Mesothelial cell of epicardium (in vitro differentiated cells): ENCODE data around the gene TGIF2. TPM values are rescaled to one million over a fixed set of nuclear protein-coding genes. Genes with fewer than 3 reads are reported as not detected.
A peak's percentile ranks its signal among the peaks of the same experiment; 100 is the strongest.

Experiments
- DNase-seq, 2 experiments: peaks; one replicate each; pipeline ENCODE4 v3.0.0; 2021; ENCODE audit warnings: low spot score in 2 of 2; ENCODE audit not compliant: unreplicated experiment in 2 of 2
- H3K27ac Mint-ChIP-seq: 2 replicates; pipeline ENCODE4 v1.8.0; 2021; ENCODE audit warnings: mixed read lengths
- H3K27me3 Mint-ChIP-seq: 2 replicates; pipeline ENCODE4 v1.8.0; 2021; ENCODE audit warnings: low read depth, mixed read lengths
- H3K36me3 Mint-ChIP-seq: 2 replicates; pipeline ENCODE4 v1.8.0; 2021; ENCODE audit warnings: mixed read lengths
- H3K4me1 Mint-ChIP-seq: 2 replicates; pipeline ENCODE4 v1.8.0; 2021; ENCODE audit warnings: mixed read lengths
- H3K4me3 Mint-ChIP-seq: 2 replicates; pipeline ENCODE4 v1.8.0; 2021; ENCODE audit warnings: mild to moderate bottlenecking, moderate library complexity, mixed read lengths
- H3K9me3 Mint-ChIP-seq: 2 replicates; pipeline ENCODE4 v1.8.0; 2021; ENCODE audit warnings: mixed read lengths
- total RNA-seq: library from RNA; stranded (reverse); gene quantifications from 3 replicates; pipeline ENCODE4 v1.2.1, GENCODE V29; 2021
- TF ChIP-seq, protein P1 (sequence below): fragments of 200-600 bp; sonication (generic); IDR thresholded peaks from one replicate; pipeline ENCODE4 v1.5.0; 2021; ENCODE audit warnings: antibody characterized with exemption; ENCODE audit not compliant: unreplicated experiment

TGIF2 gene
- total RNA-seq, 1 donor from 2014 or later = 94.4 TPM

GRCh38 chr20:36528875-36529417, 44.5 kb upstream of the TGIF2 start:
- TF ChIP-seq, protein P1, sequence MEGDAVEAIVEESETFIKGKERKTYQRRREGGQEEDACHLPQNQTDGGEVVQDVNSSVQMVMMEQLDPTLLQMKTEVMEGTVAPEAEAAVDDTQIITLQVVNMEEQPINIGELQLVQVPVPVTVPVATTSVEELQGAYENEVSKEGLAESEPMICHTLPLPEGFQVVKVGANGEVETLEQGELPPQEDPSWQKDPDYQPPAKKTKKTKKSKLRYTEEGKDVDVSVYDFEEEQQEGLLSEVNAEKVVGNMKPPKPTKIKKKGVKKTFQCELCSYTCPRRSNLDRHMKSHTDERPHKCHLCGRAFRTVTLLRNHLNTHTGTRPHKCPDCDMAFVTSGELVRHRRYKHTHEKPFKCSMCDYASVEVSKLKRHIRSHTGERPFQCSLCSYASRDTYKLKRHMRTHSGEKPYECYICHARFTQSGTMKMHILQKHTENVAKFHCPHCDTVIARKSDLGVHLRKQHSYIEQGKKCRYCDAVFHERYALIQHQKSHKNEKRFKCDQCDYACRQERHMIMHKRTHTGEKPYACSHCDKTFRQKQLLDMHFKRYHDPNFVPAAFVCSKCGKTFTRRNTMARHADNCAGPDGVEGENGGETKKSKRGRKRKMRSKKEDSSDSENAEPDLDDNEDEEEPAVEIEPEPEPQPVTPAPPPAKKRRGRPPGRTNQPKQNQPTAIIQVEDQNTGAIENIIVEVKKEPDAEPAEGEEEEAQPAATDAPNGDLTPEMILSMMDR = no peak
- Mint-ChIP-seq H3K4me3 (no peak overlapping the region), H3K4me1 (no peaks in the 10 kb centered on the region), H3K9me3 (no peaks in the 10 kb centered on the region), H3K27ac (peak overlapping the region; percentile 28), H3K27me3 (no peaks in the 10 kb centered on the region), H3K36me3 (peaks cover 39% of the 10 kb centered on the region)
- DNase-seq = no peak

- peaks cover 18% of the 10 kb centered on the region for H3K36me3 Mint-ChIP-seq
- H3K9me3 Mint-ChIP-seq = no peaks in the 10 kb centered on the region
- H3K27ac Mint-ChIP-seq = no peak overlapping the region
- no peak for DNase-seq
- no peaks in the 10 kb centered on the region for H3K4me1 Mint-ChIP-seq
- no peaks in the 10 kb centered on the region for H3K27me3 Mint-ChIP-seq
- TF ChIP-seq, protein P1 = no peak
- H3K4me3 Mint-ChIP-seq = no peak overlapping the region
Observed at GRCh38 chr20:36532388-36532787, 41.0 kb upstream of the TGIF2 start.

- TF ChIP-seq, protein P1 = no peak
- H3K36me3 Mint-ChIP-seq = peaks cover 14% of the 10 kb centered on the region
- H3K27me3 Mint-ChIP-seq = no peaks in the 10 kb centered on the region
- H3K27ac Mint-ChIP-seq = no peak overlapping the region
- H3K9me3 Mint-ChIP-seq = no peaks in the 10 kb centered on the region
- no peaks in the 10 kb centered on the region for H3K4me1 Mint-ChIP-seq
- no peak overlapping the region for H3K4me3 Mint-ChIP-seq
- DNase-seq = no peak
Observed at GRCh38 chr20:36532822-36533221, 40.6 kb upstream of the TGIF2 start.

DNA sequence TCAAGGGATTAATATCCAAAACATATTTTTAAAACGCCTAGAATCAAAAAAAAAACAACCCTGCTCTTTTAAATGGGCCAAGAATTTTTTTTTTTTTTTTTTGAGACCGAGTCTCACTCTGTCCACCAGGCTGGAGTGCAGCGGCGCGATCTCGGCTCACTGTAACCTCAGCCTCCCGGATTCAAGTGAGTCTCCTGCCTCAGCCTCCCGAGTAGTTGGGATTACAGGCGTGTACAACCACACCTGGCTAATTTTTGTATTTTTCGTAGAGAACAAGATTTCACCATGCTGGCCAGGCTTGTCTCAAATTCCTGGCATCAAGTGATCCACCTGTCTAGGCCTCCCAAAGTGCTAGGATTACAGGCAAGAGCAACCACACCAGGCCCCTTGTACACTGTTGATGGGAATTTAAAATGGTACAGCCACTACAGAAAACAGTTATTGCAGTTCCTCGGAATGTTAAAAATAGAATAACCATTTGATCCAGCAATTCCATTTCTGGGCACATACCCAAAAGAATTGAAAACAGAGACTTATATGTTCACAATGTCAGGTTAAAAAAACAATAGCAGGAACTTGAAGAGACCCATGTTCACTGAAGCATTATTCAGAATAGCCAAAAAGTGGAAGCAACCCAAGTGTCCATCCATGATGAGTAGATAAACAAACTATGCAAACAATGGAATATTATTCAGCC, 35.2 kb upstream of the TGIF2 start:
- peaks cover 29% of the 10 kb centered on the region for H3K4me1 Mint-ChIP-seq
- H3K27me3 Mint-ChIP-seq = no peaks in the 10 kb centered on the region
- no peaks in the 10 kb centered on the region for H3K9me3 Mint-ChIP-seq
- H3K4me3 Mint-ChIP-seq = no peak overlapping the region
- DNase-seq = no peak
- H3K36me3 Mint-ChIP-seq = no peaks in the 10 kb centered on the region
- TF ChIP-seq, protein P1 = no peak
- no peak overlapping the region for H3K27ac Mint-ChIP-seq

DNA sequence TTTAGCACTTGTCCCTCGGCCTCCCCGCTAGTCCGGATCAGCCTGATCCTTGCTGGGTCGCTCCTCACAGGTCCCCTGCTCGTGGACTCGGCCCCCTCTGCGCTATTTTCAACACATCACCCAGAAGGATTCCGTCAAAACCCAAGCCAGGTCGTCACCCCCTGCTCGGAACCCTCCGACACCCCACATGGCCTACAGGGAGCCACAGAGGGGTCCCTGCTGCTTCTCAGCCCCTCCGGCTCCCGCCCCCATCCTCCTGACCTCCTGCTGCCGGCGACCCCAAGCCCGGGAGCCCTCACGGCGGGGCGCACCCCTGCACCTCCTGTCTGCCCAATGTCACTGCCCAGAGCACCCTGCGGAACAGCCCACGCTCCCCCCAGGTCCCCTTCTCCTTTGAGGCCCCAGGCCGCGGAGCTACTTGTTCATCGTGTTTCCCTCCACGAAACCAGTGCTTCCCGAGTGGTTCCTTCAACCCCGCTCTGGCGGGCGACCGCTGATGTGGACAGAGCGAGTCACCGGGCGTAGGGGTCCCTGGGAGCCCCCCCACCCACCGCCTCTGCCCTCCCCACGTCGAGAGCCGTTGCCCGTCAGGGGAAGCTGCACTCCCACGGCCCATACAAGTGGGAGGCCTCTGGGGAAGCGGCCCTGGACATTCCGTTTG, 32.7 kb upstream of the TGIF2 start:
- peak overlapping the region; percentile 79 for H3K27ac Mint-ChIP-seq
- H3K9me3 Mint-ChIP-seq = no peaks in the 10 kb centered on the region
- peak overlapping the region; percentile 77 for H3K4me3 Mint-ChIP-seq
- H3K4me1 Mint-ChIP-seq = peaks cover 39% of the 10 kb centered on the region
- DNase-seq = no peak
- TF ChIP-seq, protein P1 = no peak
- H3K27me3 Mint-ChIP-seq = no peaks in the 10 kb centered on the region
- peaks cover 4% of the 10 kb centered on the region for H3K36me3 Mint-ChIP-seq
